CD4-positive, alpha-beta T cell treated with Interleukin-15 for 1 hour (primary cell): ENCODE data around the gene CST2.
"Not testable (repeated sequence)": the region's sequence is repeated elsewhere in the genome, so short reads cannot be mapped to it uniquely, and the experiment has no call there.

Source experiments
- DNase-seq: peaks from one replicate; pipeline ENCODE4 v3.0.0-alpha.2; 2020

Gene CST2

GRCh38 chr20:23800865-23801264 is 25.7 kb downstream of the CST2 start:
- no peak for DNase-seq

GRCh38 chr20:23799216-23799847 is 27.2 kb downstream of the CST2 start:
- DNase-seq = not testable (repeated sequence)

DNA sequence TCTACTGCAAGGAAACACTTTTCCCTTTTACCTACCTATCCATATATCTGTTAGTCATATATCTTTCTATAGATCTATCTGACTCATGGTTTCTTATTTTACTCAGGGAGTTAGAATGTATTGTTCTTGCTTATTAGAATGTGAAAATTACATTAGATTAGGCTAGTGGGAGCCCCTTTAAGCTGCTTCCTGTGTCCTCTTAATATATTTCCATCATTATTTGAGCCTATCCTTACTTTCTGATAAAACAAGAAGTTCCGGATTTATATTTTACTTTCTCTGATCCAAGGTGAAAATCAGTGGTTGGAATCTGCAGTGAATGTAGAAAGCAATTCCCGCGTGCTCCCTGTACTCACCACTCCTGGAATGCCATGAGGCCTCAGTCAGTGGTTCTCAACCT is 31.0 kb downstream of the CST2 start:
- DNase-seq = no peak

- DNase-seq = no peak
These were observed 31.7 kb downstream of the CST2 start for GRCh38 chr20:23794841-23795240.

DNA sequence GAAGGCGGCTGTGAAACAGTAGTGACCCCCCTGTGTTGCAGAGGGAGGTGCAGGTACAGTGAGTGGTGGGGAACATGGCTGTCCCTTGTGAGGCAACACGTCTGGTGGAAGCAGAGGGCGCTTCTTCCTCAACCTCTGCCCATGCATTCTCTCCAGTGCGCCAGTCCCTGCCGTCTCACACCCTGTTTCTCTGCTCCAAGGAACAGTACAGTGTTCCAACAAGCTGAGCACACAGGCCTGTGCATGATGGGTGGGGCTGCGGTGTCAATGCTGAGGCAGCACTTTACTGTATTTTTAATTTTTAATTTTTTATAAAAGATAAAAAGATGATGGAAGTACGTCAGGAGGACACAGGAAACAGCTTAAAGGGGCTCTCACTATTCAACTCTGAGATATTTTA is 32.5 kb downstream of the CST2 start:
- no peak for DNase-seq

GRCh38 chr20:23783447-23783846 is 43.1 kb downstream of the CST2 start:
- no peak for DNase-seq

GRCh38 chr20:23782366-23782983 is 44.1 kb downstream of the CST2 start:
- no peak for DNase-seq

GRCh38 chr20:23778676-23779075 is 47.9 kb downstream of the CST2 start:
- not testable (repeated sequence) for DNase-seq

DNA sequence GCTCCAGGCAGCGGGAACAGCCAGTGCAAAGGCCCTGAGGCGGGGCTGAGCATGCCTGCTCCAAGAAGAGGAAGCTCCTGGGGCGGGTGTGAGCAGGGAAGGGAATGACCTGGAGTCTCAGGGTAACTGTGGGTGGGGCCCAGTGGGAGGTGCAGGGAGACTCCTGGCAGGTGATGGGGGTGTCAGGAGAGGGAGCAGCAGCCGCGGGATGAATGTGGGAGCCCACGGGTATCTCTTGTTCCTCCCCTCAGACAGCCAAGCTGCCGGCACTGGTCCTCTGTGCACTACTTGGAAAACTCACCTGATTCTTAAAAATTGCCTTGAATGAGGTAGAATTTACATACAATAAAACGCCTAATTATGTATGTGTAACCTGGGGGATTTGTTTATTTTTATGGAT is 49.1 kb downstream of the CST2 start:
- not testable (repeated sequence) for DNase-seq

DNA sequence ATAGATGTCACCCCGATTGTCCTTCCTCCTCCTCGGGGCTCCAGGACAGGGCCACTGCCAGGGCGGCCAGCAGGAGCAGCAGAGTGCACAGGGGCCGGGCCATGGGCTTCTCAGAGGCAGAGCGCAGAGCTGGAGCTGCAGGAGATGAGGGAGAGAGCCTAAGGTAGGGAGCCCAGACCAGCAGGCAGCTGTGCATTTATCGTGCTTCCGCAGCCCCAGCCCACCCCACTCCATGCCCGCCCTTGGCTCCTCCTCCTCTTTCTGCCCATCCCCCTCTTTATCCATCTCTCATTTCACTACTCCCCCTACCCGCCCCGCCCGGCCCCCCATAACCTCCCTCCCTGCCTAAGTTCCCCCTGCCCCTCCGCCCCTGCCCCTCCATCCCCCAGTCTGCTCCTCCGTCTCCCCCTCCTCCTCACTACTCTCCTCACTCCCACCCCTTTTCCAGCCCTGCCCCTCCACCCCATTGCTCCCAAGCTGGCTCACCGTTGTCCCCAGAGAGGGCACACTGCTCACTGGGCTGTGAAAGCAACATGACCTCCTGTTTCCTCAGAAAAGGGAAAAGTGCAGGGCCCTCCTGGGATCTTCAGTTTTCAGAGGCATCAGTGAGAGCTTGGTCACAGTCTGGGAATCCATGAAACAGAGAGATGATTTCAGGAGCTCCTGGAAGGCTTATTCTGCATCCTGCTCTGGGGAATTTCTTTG is 50.3 kb downstream of the CST2 start:
- DNase-seq = no peak

DNA sequence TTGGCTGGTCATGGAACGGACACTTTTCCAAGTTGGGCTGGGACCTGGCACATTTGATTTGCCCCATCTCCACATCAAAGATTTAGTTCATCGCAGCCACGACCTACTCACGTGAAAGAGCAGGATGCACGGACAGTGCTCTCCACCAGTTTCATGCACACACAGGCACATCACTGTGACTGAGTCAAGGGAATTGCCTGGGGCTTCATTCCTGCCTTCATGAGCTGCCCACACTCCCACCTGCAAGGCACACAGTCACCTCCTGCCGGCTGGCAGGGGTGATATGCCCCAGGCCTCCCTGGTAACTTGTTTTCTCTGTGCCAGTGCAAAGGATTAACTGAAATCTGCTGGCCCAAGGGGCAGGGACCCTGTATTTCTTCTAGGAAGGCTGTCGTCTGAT is 52.4 kb downstream of the CST2 start:
- DNase-seq = no peak
